HG02884 (cell line): ENCODE data around the gene TAL2.
"Not testable (repeated sequence)": the region's sequence is repeated elsewhere in the genome, so short reads cannot be mapped to it uniquely, and the experiment has no call there.

Source experiments
- ATAC-seq: cut with Tn5 transposase; IDR thresholded peaks from one replicate; pipeline ENCODE4 v1.9.1; 2021; ENCODE audit warnings: mild to moderate bottlenecking, moderate library complexity; ENCODE audit not compliant: unreplicated experiment

Gene TAL2

DNA sequence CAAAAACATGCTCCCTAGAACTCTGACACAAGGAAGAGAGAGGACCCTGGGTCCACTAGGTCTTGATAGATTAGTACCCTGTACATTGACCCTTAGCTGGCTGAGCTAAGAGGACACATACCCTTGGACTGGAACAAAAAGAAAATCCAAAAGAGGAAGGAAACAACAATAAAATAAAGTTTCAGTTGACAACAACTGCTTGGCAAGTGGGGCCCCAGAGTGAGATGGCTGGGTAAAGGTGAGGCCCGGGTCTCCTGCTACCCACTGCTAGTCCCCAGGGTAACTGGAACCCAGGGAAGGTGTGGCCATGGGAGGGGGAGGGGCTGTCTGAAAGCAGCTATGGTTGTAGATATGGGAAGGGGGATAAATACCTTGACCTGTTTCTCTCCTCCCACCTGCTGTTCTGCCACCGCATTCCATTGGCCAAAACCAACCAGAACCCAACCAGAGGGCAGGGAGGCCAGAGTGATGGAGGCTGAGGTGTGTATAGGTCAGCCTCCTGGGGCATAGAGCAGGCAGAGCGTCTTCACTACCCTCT is 11.7 kb downstream of the TAL2 start:
- ATAC-seq, result no peak

DNA sequence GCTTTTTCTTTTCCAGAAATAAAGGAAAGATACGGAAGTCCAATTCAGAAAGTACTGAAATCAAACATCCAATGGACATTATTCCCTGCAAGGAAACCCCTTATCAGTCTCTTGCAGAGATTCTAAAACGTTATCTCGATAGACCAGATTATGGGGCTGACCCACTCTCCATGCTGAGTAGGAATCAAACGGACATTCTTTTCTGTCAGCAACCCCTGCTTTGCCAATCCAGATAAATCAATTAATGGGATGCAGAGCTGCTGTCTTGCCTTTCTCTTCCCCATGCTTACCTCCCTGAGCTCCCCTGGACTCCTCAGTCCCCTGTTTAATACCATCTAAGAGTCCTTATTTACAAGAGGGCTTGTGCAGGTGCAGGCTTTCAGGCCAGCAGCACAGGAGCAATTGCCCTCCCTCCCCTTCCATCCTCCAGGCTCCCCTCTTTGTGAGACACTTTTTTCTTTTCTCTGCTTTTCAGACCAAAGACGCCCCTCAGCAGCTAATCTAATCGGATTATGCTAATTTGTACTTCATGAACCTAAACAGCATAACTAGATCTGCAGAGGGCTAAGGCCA is 14.2 kb downstream of the TAL2 start:
- no peak for ATAC-seq

DNA sequence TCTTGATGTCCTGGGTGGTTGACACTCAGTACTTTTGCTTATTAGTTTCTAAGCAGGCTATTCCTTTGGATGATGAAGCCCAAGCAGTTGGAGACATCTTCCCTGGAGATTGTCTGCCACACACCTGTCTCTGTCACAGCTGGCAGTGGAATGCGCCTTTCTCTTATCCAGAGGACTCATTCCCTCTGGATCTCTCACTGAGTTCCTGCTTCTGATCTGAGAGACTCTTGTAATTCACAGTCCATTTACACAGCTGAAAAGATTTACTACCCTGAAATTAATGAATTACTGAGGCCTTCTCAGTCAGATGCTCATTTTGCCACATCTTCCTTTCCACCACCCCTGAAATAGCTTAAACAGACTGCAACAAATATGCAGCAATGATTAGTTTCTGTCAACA is 15.9 kb downstream of the TAL2 start:
- no peak for ATAC-seq

DNA sequence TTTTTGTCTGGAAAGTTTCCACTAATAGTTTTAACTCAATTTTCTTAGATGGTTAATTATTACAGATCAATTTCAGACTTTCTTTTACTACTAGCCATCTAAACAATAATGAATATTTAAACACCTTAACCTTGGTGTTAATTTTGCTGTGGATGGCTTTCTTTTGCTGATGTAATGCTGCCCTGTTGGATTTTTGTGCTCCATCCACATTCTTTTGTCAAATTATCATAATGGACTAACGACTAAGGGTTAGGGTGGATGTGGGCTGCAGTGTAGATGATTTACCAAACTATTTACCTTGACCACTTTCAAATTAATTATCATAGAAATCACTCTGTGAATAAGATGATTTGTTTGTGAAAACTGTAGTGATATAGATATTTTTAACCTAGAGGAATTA is 16.5 kb downstream of the TAL2 start:
- no peak for ATAC-seq

DNA sequence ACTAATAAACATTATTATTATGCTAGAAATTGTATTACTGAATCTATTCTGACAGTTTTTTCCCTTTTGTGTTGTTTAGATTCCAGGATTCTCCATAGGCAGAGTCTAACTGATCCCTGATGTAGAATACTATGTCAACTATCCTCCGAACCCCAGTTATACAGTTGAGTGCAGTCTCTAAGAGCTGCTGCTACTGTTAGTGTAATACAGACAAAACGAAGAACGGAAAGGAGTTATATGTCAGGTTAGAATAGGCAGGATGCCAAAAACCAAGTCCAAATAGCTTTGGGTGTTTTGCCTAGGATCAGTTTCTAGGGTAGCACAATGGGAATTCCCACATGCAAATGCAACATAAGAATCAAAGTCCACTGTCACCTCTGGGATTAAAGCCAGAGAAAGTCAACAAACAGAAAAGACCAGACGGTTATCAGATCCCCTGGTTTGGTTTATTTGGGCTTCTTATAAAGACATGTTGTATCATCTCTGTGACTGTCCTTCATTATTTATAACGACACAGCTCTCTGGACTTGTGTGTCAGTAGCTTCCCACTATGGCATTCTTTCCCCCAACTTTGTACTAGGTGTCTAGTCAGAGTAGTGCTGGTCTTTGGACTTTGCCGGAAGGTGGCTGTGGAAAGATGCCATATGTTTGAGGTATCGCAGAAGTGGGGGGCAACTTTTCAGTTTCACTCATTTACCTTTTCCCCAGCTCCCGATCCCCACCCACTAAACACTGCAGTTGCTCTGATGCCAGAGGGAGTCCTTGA is 17.2 kb downstream of the TAL2 start:
- no peak for ATAC-seq

DNA sequence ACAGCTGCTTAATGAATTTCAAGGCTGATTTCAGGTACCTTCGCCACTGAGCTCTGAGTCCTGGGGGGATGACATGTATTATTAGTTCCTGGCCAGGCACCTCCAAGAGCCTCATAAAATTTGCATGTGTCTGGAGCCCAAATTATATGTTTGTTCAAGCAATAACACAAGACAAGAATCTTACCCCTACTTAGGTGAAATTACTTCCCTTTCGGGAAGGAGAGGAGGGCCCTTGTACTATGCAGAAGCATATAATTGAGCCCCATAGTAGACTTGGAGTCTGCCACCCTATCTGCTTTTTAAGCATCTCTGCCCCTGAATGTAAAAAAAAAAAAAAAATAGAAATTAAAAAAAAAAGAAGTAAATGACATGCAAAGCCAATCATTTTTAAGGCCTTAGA is 19.1 kb downstream of the TAL2 start:
- no peak for ATAC-seq

DNA sequence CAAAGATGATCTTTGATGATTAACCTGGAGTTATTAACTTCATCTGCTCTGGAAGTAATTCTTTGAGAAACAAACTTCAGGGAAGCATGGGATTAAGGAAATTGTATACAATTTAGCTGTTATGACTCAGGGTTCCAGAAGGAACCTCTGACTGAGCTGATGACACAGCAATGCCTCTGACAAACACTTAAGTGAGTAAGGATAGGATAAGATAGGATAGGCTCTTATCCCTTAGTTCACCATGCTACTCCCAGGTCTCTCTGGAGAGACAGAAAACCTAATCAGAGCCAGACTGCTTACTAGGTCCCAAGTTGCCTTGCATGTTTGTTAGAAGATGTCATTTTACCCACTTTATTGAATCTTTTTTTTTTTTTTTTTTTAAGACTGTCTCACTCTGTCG is 19.5 kb downstream of the TAL2 start:
- ATAC-seq, result no peak

DNA sequence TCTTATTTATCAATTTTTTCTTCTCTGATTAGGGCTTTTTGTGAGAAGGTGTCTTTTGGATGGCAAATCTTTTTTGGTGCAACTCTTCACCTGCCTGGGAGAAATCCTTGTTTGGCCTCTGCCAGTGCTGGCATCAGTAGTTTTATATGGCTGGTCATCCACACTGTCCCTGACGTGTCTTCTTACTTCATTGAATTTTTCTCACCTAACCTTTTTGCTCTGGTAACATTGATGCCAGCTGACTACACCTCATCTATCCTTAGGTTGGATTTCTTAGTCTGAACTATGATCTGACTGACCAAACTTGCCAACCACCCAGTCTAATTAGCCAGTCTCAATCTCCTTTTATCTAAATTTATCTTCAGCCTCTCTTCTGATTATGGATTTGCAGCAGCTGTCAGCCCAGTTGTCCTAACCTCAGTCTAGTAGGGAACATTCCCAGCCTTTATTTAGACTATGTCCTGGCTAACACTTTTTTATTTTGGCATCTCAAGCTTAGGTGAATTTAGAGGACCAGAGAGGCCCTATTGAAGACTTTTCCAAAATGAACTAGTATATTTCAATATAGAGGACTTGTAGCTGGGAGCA is 21.5 kb downstream of the TAL2 start:
- ATAC-seq, result no peak

DNA sequence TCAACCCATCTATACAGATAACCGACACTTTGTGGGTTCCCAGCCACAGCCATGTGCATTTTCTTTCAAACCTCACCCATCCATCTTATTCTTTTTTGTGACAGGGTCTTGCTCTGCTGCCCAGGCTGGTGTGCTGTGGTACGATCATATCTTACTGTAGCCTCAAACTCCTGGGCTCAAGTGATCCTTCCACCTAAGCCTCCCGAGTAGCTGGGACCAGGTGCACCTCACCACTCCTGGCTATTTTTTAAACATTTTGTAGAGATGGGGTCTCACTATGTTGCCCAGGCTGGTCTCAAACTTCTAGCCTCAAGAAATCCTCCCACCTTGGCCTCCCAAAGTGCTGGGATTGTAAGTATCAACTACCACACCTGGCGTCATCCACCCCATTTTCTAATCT is 24.7 kb downstream of the TAL2 start:
- ATAC-seq, result no peak

DNA sequence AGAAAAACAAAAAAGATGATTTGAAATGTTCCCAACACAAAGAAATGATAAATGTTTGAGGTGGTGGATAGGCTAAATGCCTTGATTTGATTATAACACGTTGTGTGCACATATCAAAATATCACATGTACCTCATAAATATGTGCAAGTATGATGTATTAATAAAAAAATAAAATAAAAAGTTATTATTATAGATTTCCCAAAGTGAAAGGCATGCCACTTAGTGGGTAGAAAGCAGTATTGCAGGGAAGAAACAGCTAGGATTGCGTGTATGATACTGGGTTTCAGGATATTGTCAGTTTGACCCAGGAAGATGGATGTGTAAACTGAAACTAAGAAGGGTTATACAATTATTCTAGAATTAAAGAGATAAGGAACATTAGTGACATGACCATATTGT is 28.5 kb downstream of the TAL2 start:
- no peak for ATAC-seq

DNA sequence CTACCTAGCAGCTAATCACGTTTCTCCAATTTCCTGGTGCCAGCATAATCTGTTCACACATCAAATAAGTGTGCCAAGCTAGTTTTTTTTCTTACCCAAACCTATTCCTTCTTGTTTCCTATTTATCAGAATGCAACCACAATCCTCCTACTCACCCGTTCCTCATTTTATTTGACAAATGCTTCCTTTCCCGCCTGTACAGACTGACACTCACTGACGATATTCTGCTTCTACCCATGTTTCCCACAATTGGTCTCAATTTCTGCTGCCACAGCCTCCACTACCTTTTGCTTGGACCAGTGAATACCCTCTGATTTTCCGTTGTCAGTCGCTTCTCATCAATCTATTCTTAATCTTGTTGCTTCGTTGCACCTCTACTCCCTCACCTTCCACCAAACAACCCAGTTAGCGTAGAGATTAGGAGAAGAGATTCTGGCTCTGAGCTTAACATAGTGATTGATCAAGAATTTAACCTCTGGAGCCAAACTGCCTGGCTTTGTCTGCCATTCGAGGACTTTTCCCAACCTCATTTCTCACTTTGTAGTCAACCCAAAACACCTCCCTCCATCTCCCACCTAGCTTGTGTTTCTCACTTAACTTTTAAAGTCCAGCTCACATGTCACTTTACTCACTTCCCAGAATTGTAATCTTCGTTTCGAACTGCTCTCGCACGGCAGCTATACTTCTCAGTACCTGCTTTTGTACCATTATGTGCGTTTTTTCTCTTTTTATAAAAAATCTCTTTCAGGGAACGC is 31.4 kb downstream of the TAL2 start:
- ATAC-seq, result peak; percentile 24

DNA sequence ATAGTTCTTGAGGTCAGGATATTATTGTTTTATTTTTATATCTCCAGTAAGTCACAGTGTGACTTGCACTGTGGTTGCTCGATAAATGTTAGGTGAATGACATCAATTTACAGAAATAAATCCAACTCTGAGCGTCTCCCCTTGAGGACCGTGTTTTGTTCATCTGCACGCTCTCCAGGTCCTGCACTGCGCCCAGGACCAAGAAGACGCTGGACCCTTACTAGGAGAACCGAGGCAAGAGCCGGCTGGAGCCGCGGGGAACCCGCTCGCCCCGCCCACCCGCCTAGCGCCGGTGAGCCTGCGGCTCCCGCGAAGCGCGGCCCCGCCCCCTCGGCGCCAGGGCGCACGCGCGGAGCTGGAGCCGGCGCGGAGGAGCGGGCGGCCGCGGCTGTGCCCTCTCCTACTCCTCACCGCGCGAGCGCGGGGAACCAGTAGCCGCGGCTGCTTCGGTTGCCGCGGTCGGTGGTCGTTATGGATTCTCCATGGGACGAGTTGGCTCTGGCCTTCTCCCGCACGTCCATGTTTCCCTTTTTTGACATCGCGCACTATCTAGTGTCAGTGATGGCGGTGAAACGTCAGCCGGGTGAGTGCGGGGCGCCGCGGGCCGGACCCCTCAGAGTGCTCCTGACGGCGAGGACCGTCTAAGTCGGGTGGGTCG is 32.1 kb downstream of the TAL2 start, which contains the start of gene TMEM38B:
Gene TMEM38B (plus strand): TSS at position 352 of the 658 bp plus-strand sequence. CDS start 120 bp downstream, at position 472.
- ATAC-seq, result peak; percentile 66

DNA sequence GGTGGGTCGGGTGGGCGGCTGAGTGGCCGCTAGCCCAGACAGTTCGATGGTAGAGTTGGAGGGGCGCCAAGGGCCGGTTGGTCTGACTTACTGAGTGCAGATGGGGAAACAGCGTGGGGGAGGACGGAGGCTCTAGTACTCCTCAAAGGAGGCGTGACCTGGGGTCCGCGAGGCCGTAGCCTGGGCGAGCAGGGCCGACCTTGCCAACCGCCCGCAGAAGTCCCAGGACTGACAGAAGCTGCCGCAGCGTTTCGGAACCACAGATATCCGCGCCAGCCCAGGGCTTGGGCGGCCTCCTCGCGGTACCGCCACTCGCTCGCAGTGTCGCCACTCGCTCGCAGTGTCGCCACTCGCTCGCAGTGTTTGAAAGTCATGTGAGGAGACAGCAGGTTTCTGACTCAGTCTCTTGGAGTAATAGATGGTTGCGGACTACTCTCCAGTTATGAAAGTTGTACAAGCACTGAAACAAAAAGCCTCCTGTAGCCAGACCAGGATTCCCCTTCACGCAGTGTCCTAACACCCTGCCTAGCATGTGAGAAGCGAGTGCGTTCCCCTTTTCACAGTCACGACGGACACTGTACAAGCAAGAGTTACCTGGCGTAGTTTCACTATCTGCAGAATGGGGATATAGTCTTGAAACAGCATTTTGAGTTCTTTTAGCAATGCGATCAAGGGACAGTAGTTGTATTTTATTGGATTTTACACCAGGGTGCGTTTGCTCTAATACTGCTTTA is 32.8 kb downstream of the TAL2 start:
- peak; percentile 58 for ATAC-seq

DNA sequence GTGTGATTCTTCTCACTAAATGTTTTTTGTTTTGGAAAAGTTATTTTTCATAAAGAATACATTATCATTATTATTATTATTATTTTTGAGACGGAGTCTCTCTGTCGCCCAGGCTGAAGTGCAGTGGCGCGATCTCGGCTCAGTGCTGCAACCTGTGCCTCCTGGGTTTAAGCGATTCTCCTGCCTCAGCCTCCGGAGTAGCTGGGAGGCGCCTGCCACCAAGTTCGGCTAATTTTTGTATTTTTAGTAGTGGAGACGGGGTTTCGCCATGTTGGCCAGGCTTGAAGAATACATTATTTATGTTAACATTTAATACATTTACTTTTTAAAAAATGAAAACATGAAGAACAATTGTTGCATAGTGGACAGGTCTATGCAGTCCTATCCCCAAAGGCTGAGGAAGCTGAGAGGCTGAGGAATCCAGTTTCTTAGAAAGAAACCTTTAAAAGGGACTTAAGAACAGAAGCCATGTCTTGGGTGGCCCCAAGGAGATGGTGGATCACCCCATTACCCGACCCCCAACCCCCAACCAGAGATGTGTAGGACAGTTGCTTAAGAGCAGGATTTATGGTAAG is 34.0 kb downstream of the TAL2 start:
- ATAC-seq, result no peak

DNA sequence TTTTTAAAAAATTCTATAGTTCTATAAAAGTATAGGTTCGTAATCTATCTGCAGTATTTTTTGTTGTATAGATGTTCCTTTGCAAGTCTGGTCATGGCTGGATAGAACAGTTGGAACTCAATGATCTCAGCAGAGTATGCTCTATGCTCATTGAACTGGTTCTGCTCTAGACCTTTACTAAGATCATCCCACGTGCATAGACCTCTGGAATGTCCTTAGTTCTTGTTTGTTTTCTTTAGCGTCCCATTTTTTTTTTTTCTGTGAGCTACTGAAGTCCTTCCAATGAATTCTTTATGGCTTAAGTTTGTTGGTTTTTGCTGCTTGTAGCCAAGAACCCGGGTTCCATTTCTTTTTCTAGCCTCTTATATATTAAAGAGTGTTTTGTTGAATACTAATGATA is 35.6 kb downstream of the TAL2 start:
- ATAC-seq, result no peak

DNA sequence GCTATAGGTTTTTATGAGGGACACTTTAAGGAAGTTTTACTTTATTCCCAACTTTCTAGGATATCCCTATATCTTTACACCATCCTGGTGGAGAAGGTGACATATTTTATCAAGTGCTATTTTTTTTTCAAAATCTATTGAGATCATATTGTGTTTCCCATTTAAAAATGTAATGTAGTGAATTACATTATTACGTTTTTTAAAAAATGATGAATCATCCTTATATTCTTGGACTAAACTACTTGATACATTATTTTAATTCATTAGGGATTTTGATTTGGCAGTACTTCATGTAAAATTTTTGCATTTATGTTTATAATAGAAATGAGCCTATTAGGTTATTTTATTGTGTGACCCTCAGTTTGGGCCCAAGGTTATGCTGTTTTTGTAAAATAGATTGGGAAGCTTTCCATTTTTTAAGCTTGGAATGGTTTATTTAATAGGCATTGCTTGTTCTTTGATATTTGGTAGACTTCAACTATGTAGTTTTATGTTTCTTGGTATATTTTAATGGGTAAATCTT is 36.2 kb downstream of the TAL2 start:
- ATAC-seq, result no peak

DNA sequence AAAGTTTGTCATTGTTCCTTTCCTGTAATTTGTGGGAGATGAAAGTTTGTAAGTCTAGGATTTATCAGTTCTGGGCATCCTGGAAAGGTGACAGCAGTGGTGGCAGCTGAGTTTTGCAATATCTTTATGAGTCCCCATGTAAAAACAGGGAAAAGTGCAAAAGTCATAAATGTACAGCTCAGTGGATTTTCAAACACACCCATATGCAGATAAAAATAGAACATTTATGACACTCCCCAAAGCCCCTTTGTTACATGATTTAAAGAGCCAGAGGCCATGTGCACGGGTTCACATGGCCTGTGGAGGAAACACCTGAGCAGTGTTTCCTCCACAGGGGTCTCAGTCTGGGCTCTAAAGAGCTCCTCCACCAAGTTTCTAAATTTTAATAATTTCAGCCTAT is 38.4 kb downstream of the TAL2 start:
- no peak for ATAC-seq

DNA sequence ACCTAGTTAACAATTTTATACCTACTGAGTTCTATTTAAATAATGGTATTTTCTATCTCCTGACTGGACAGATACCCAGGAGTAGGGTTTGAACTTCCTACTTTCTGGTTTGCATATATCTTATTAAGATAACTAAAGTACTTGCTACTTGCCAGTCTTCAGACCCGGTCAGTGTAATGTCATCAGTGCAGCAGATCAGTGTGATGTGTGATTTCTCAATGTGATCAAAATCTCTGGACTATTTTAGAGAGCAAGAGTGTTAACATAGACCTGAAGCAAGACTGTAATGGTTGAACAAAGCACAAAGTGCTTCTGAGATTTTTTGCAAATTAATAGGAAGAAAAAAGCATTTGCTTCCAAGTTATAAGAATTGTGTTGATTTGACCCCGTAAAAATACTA is 38.9 kb downstream of the TAL2 start:
- ATAC-seq, result no peak

DNA sequence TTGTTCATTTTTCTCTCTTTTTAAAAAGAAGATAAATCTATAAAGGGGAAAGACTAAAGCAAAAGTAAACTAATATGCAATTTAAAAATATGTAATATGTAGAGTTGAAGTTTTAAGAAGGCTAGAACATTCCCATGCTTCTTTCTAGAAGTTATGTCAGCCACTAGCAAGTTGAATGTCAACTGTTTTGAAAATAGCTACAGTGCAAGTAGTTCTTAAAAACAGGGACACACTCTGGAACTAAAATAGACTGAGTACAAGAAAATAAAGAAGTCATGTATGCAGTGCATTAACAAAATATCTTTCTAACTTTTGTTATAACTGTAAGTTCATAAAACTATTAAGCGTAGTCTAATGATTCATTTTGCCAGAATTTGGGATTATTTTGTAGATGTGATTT is 40.0 kb downstream of the TAL2 start:
- ATAC-seq, result no peak

DNA sequence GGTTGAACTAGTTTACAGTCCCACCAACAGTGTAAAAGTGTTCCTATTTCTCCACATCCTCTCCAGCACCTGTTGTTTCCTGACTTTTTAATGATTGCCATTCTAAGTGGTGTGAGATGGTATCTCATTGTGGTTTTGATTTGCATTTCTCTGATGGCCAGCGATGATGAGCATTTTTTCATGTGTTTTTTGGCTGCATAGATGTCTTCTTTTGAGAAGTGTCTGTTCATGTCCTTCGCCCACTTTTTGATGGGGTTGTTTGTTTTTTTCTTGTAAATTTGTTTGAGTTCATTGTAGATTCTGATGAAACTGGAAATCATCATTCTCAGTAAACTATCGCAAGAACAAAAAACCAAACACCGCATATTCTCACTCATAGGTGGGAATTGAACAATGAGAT is 41.4 kb downstream of the TAL2 start:
- ATAC-seq, result not testable (repeated sequence)
